Measurements from ENCODE around the gene TMEM219.
"Not testable (repeated sequence)": the region's sequence is repeated elsewhere in the genome, so short reads cannot be mapped to it uniquely, and the experiment has no call there.

DNA sequence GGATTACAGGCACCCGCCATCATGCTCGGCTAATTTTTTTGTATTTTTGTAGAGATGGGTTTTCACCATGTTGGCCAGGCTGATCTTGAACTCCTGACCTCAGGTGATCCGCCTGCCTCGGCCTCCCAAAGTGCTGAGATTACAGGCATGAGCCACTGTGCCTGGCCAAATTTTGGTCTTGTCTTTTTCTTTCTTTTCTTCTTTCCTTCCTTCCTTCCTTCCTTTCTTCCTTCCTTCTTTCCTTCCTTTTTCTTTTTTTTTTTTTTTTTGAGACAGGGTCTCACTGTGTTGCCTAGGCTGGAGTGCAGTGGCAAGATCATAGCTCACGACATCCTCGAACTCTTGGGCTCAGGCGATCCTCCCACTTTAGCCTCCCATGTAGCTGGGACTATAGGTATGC is 53.6 kb downstream of the TMEM219 start:
- TF ChIP-seq, protein P1, sequence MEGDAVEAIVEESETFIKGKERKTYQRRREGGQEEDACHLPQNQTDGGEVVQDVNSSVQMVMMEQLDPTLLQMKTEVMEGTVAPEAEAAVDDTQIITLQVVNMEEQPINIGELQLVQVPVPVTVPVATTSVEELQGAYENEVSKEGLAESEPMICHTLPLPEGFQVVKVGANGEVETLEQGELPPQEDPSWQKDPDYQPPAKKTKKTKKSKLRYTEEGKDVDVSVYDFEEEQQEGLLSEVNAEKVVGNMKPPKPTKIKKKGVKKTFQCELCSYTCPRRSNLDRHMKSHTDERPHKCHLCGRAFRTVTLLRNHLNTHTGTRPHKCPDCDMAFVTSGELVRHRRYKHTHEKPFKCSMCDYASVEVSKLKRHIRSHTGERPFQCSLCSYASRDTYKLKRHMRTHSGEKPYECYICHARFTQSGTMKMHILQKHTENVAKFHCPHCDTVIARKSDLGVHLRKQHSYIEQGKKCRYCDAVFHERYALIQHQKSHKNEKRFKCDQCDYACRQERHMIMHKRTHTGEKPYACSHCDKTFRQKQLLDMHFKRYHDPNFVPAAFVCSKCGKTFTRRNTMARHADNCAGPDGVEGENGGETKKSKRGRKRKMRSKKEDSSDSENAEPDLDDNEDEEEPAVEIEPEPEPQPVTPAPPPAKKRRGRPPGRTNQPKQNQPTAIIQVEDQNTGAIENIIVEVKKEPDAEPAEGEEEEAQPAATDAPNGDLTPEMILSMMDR (IDR thresholded peaks at IDR 0.05; ENCODE audit: insufficient read depth, low read length, poor library complexity, severe bottlenecking), result not testable (repeated sequence)
- TF ChIP-seq EZH2phosphoT487 (conservative IDR thresholded peaks at IDR 0.05; ENCODE audit: low read length), result not testable (repeated sequence)
